Frontal cortex (tissue), 4 donors: ENCODE data around the gene USHBP1. TPM values are rescaled to one million over a fixed set of nuclear protein-coding genes. Genes with fewer than 3 reads are reported as not detected.

Experiments
- DNase-seq, 2 donors: peaks; one replicate each; pipeline ENCODE4 v3.0.0; 2012; ENCODE audit warnings: low spot score in 2 of 2
- FAIRE-seq: peaks from 2 replicates; lab custom pipeline; 2012; peaks lifted over from hg19 to GRCh38; lab: Jason Lieb, UNC
- total RNA-seq: library from RNA; depleted of rRNA; stranded (reverse); fragments of >200 nt; gene quantifications from one replicate; pipeline ENCODE4 v1.2.3, GENCODE V29; 2014
- donor health status: control.
- donor health status: control.
- donor health status: control.

The USHBP1 gene
- total RNA-seq, 1 donor from 2014 or later: 0.82 TPM

- peak in 1 of 2 donors; percentile 72 for DNase-seq
- no peak for FAIRE-seq
Observed at GRCh38 chr19:17244618-17245534, 19.7 kb downstream of the USHBP1 start.

- no peak for DNase-seq
- no peak for FAIRE-seq
Observed at GRCh38 chr19:17243830-17244617, 20.5 kb downstream of the USHBP1 start.

DNA sequence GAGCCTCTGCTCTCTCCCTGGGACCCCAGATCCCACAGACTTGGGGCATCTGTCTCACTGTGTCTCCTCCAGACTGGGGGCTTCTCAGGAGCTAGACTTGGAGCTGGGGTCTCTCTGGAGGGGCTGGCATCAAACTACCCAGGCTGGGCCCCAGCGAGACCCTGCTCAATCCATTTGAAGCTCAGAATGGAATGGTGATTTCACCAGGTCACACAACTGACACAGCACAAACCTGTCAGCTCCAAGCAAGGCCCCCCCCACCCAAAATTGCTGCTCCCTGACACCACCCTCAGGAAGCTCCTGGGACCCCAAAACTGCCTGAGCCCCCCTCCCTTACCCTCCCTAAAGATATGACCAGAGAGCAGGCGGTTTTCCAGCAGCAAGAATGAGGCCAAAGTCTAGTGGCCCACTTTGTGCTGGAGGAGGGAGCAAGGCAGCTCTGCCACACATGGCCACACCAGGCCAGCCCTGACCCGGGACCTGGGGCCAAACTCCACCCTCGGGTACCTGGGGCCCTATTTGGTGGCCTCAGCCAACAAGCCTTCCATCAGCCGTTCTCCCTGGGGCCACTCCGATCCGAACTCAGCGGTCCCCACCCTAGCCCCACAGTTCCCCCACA, 21.2 kb downstream of the USHBP1 start:
- DNase-seq: no peak
- FAIRE-seq: no peak

- no peak for FAIRE-seq
- no peak for DNase-seq
Observed at GRCh38 chr19:17242431-17243208, 21.9 kb downstream of the USHBP1 start.

GRCh38 chr19:17240826-17241399, 23.6 kb downstream of the USHBP1 start:
- DNase-seq (no peak), FAIRE-seq (no peak)

DNA sequence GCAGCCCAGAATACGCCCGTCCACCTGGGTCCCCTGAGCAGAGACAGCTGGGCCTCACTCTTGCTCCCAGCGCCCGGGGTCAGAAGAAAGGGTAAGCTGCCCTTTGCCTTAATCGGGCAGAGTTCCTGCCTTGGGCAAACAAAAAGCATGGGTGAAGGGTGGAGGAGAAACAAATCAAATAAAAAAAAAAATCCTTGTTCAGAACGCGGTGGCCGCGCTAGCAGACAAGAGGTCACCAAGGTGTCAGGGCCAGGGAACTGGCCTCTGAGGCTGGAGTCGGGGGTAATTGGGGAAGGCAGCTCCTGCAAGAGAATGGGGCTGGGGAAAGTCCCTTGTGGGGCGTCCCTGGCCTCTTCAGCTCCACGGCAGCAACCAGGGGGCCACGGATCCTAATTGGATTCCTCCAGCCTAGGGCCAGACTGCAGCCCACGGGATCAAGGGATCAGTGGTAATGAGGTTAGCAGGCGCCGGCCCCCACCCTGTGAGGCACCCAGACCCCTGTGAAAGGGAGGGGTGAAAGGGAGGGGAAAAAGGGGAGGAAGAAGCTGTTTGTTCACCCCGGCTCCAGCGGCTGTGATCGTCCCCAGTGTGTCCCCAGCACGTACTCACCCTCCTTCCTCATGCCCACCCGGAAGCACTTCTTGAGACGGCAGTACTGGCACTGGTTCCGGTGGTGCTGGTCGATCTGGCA, 24.3 kb downstream of the USHBP1 start:
- FAIRE-seq: no peak
- no peak for DNase-seq

DNA sequence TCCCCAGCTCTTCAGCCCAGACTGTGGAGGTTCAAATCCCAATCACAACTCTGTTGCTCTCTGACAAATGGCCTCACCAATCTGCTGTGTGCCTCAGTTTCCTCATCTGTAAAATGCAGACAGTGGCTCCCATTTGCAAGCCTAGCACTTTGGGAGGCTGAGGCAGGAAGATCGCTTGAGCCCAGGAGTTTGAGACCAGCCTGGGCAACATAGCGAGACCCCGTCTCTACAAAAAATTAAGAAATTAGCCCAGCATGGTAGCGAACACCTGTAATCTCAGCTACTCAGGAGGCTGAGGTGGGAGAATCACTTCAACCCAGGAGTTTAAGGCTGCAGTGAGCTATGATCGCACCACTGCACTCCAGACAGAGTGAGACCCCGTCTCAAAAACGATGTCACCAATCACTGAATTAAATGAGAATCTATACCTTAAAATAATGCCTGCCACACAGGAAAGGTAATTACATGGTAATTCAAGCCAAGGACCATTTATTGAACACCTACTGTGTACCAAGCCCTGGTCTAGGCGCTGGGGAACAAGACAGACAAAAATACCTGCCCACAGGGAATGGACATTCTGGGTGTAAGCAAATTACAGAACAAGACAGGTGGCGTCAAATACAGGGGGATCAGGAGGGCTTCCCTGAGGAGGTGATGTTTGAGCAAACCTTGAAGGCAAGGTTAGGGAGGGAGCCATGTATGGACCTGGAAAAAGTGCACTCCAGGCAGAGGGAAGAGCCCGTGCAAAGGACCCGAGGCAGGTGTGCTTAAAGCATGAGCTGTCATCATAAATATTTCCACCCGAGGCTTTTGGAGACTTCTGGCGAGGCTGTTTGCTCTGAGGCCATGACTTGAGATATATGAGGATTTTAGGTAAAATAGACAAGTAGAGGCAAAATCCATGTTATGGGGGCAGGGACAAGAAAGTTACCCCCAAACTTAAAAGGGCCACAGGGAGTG, 26.5 kb downstream of the USHBP1 start:
- no peak for DNase-seq
- no peak for FAIRE-seq

DNA sequence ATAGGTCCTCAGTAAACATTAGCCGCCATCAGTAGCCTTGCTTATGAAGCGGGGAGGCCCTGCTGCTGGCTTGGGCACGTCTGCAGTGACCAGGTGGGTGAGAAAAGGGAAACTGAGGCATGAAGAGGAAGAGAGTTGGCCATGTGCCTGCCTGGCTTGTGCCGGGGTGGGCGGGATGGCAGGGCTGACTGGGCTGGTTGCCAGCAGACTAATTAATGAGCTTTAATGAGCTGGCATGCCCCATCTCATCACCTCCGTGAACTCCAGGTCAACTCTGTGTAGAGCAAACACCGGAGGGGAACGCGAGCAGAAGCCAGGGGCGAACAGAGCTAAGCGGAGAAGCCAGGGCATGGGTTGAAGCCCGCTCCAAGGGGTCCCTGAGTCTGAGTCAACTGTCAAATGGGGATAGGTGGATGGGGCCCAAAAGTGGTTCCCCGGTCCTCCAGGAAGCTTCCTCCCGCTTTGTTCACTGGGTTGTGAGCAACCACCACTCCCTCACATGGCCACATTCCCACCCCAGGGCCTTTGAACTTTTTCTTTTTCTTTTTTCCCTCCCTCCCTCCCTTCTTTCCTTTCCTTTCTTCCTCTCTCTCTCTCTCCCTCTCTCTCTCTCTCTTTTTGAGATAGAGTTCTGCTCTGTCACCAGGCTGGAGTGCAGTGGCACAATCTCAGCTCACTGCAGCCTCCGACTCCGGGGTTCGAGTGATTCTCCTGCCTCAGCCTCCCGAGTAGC, 27.6 kb downstream of the USHBP1 start:
- FAIRE-seq (no peak), DNase-seq (no peak)

DNA sequence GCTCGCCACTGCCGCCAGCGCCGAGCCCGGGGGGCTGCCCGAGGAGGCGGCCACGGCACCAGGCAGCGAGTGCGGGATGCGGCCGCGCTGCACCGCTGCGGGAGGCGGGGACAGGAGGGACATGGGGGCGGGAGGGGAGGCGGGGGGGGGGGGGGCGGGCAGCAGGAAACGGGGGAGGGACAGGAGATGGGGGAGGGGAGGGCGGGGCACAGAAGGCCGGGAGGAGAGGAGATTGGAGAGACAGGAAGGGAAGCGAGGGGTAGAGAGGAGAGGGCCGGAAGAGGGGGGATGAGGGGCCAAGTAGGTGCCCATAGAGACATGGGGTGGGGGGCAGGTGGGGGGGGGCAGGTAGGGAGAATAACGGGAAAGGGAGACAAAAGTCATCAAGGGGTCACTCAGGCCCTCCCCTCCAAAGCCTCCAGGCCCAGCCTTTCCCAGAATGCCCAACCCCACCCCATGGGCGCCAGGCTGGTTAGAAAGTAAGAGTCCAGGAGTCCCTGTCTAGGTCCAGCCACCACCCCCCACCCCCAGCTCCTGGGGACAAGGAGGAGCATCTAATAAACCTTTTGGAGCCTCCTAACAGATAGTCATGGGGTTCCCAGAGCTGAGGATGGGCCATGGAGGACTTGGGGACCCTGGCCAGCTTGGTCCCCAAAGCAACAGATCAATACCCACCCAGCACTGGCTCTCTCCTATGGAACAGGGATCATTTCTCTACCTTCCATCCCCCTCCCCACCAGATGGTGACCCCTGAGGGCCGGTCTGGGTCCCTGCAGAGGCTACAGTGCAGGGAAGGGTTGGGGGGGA, 28.4 kb downstream of the USHBP1 start:
- DNase-seq (no peak), FAIRE-seq (no peak)

DNA sequence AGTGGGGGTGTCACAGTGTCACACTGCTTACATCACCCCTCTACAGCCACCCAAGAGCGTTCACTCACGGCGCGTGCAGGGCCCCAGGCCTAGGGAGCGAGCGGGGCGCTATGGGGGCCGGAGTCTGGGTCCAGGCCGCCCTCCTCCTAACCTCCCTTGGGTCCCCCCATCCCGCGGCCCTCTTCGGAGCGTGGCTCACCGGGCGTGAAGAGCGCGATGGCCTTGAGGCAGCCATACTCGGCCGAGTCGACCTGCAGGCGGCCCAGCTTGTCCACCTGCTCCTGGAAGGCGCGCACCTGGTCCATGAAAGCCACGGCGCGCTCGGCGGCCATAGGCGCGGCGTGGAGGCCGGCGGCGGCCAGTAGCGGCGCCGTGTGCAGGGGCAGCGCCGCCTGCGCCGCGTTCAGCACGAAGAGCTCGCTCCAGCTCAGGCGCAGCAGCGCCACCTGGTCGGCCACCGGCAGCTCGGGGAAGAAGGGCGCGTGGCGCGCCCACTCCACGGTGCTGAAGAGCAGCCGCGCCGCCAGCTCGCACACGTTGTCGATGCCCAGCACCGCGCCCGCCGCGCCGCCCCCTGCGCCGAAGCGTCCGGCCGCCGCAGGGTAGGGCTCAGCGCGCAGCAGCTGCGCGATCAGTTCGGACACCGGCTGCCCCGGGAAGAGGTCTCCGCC, 29.1 kb downstream of the USHBP1 start:
- DNase-seq (peak; percentile 77 to 80), FAIRE-seq (no peak)

DNA sequence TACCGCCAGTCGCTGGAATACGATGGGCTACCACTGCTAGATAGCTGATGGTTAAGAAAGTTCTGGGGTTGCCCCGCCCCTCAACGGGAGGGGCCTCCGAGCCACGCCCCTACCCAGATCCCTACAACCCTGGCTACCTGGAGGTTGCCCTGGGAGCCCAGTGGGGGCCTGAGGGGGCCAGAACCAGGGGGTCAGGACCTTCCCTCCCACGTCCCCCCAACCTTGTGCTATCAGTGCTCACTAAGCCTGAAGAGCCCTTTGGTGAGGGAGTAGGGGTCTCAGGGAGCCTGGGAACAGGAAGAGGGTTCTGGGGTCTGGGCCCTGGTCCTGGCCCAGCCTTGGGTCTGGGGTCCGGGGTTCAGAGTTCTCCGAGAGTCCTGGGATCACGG, 29.6 kb downstream of the USHBP1 start:
- no peak for FAIRE-seq

DNA sequence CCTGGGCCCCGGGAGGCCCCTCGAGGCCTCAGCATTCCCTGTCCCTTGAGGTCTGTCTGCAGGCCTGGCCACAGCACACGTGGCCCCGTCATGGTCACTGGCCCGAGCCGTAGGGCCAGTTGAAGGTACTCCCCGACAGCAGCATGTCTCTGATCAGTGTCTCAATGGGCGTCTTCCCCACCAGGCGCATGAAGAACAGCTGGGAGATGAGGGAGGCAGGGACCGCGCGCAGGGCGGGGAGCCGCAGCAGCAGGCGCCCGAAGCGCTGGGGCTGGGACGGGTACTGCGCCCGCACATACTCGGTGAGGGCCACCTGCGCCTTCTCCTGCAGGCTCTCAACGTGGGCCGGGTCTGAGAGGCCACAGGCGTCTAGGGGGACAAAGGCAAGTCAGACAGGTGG, 32.3 kb downstream of the USHBP1 start:
- FAIRE-seq (no peak), DNase-seq (no peak)

More for the DNA sequence above, 29.6 kb downstream of the USHBP1 start:
- peak in 1 of 2 donors; percentile 62 for DNase-seq

GRCh38 chr19:17229890-17230289, 34.7 kb downstream of the USHBP1 start:
- DNase-seq (no peak), FAIRE-seq (no peak)

DNA sequence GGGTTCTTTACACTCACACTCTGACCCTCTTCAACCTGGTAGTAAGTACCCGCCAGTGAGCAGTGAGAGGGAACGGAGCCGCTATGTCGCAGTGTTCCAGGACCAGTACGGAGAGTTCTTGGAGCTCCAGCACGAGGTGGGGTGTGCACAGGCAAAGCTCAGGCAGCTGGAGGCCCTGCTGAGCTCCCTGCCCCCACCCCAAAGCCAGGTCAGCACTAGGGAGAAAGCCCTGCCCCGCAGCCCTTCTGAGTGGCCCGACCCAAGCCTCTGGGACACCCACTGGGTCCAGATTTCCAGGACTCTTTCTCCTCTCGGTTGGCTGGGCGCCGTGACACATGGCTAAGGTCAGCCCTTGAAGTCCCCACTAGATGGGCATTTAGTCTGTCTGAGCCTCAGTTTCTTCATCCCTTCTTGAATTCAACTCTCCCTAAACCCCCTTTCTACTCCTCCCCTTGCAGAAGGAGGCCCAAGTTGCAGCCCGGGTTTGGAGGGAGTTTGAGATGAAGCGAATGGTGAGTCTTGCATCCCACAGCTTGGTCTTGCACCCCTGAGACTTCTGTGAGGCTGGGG, 36.7 kb downstream of the USHBP1 start:
- DNase-seq (no peak), FAIRE-seq (no peak)
